ENCODE data around the gene SIM2. TPM values are rescaled to one million over a fixed set of nuclear protein-coding genes. Genes with fewer than 3 reads are reported as not detected.

Gene SIM2
- total RNA-seq, 1 donor from 2014 or later = 0.96 TPM

DNA sequence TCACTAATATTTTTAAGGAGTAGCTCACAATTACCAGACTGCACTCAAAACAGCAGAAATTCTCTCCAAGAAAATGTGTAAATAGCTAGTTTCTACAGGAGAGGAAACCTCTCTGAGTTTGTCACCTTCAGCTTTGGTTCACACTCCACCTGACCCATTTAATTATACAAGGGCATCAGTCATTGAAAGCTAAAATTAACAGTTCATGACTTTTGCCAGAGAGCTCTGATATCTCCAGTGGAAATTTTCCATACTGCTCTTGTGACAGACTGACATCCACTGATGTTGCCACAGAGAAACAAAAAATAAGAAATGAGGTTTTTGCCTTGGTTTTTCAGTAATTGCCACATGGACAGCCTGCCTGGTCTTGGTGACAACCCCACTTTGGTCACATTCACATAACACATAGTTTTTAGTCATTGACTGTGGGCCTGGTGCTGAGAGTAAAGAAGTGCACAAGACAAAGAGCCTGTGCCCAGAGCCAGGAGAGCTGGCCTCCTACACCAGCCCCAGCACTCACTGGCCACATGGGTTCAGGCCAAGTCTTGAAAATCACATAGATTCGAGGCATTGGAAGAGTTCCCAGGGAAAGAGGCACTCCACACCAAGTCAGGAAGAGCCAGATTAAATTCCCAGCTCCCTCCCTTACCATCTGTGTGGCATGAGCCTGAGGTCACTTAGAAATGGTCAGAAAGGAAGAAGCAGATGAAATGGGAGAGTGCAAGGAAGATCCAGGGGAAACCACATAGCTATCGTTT lies 13.8 kb upstream of the SIM2 start:
- DNase-seq (ENCODE audit: low spot score) = no peak

DNA sequence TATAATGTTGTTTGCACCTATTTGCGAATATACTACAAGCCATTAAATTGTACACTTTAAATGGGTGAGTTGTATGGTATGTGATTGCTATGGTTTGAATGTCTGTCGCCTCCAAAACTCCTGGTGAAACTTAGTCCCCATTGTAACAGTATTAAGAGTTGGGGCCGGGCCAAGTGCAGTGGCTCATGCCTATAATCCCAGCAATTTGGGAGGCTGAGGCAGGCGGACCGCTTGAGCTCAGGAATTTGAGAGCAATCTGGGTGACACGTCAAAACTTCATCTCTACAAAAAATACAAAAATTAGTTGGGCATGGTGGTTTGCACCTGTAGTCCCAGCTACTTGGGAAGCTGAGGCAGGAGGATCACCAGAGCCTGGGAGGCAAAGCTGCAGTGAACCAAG lies 12.0 kb upstream of the SIM2 start:
- no peak for DNase-seq (ENCODE audit: low spot score)

DNA sequence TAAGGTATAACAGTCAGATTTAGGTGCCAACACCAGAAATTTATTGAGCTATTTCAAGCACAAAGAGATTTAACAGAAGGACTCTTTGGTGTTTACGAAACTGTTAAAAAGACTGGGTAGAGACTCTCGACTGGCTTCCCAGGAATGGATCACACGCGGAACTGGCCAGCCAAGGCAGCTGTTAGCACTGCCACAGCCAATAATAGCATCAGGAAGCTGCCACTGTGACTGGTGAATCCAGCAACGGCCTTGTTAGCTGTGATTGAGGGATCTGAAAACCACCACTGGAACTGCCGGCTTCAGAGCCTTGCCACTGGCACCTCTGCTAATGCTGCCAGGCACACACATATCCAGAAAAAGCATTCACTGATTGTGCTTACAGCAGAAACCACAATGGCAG lies 10.6 kb upstream of the SIM2 start:
- DNase-seq (ENCODE audit: low spot score) = no peak

DNA sequence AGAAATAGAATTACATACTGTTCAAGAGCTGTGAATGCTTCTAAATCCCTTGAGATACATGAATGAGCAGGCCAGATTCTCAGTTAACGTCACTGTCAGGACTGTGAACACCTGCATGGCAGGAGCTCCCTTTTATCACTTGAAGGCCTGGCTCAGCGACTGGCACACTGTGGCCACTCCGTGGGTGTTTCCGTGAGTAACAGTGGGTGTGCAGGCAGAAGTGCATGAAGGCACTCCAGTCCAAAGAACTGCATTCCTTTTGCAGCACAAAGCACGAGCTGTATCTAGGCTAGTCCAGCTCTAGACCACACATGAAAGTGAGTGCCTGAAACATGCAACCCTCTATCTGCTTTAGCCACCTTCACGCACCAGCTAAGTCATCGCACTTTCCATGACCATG lies 9.6 kb upstream of the SIM2 start:
- no peak for DNase-seq (ENCODE audit: low spot score)

DNA sequence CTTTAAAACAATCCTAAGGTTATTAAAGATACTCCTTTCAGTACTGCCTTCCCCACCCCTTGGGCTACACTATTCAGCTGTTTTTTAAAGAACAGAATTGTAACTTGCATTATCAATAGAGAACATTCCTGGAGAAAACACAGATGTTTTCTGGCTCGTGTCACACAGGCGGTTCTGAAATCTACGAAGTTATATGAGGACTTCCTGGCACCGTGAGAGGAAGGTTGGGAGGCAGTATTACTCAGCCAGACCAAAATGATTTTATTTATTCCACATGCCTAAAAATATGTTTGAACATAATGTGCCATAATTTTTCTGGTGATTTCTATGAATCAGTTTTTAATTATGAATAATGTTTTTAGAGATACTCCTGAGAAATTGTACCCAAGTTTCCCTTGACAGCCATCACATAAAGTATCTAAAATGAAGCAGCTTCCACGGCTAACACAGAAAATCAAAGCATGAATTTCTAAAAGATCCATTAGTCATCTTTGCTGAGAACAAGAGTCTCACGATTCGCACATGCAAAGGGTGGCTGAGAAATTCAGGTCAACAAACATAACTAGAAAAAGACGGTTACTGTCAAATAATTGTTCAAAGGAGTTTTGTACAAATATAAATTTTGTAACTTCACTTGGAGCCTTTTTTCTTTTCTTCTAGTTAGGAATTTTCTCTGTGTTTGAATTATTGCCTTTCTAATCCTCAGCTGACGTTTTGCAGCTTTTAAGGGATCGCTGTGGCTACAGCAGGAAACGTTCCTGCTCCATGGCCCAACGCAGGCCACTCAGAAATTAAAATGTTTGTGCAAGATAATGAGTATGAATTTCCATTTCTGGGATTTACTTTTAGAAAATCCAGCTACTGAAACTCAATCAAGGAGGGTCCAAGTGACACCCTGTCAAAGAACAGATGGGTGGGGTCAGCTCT lies 8.0 kb upstream of the SIM2 start:
- no peak for DNase-seq (ENCODE audit: low spot score)

DNA sequence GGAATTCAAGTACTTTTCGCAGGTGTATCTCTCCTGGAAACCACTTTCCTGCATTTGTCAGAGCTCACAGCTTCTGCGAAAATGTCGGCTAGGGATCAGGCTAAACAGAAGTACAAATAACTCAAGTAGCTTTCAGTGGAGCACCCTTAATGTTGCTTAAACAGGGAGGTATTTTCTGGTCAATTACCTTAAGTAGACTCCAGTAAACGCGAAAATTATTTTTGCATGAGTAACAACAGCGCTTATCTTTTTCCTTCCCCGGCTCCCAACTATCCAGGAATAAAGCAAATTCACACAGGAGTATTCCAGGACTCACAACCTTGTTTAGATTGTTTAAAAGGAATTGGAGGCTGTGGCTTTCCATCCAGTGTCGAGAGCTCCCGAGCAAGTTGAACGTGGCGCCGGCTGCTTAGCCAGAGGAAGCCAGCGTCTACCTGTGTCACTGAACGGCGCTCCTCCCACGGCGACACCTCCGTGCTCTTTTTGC lies 7.3 kb upstream of the SIM2 start:
- no peak for DNase-seq (ENCODE audit: low spot score)

DNA sequence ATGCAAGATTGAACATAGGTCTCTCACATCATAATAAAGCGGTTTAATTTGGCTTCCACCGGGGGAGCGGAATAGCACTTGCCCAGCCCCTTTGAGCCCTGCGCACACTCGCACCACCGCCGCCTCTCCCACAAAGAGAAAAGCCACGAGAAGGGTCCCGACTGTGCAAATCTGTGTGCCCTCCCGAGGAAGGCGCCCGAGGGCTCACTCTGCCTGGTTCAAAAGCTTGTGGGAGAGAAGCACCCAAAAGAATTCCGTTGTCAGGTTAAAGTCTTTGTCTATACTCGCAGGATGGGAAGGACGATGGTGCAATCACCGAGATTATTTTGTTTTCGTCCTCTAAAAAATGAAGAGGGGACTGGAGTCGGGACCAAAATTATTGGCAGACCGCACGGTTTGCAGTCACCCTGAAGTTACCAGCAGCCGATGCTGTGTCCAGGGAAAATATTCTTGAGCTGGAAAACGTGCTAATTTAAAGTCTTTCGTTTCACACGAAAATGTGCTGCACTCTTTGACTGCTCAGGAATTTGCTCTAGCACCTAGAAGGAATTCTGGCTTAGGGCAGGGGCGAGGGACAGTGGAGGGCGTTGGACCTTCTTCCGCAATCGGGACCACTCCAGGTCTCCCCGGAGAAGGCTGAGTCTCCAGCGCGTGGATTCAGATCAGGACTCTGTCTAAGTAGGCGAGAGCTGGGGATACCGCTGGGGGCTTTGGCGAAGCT lies 6.6 kb upstream of the SIM2 start:
- no peak for DNase-seq (ENCODE audit: low spot score)

DNA sequence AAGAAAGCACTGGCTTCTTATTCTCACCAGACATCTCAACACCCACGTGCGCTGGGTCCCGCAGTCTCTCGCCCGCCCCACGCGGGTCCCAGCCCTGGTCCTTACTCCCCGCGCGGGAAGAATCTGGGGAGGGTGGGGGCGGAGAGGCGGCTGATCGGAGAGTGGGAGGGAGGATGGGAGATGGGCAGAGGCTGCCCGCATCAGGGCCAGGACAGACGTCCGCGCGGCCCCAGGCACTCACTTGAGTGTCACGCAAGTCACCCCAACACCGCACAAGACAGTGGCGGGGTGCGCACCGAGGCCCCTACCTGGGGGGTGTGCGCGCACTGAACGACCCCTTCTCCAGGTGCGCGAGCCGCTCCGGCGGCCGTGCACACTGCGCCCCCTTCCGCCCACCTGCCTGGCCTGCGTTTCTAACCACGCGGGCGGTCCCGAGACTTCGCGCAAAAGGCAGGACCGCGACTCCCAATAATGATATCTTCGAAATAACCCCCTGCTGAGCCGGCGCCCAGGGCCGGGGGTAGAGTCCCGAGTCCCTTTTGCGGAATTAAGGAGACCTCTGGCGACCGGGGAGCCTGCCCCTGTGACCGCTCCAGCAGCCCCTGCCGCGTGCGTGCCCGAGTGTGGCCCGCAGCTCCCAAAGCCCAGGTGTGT lies 6.0 kb upstream of the SIM2 start:
- DNase-seq (ENCODE audit: low spot score) = no peak

DNA sequence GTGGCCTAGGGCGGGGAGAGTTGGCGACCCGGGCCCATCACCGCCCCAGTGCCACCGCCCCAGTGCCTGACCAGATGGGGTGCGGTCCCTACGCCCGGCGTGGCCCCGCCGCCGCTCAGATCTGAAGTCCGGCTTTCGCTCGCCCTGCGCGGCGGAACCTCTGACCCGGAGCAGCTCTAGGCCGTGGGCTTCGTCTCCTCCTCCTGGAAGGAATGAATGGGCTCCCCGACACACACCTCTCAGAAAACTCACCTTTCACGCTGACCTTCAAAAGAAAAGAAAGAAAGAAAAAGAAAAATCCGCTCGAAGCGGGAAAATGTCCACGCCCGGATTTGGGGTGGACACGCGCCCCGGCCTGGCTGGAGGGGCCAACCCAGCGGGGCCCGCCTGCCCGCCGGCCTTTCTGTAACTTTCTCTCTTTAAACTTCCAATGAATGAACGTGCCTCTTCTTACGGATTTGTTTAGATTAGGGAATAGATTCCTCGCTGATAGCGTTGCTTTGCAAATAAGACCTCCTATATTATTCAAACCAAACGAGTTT lies 5.4 kb upstream of the SIM2 start:
- no peak for DNase-seq (ENCODE audit: low spot score)

DNA sequence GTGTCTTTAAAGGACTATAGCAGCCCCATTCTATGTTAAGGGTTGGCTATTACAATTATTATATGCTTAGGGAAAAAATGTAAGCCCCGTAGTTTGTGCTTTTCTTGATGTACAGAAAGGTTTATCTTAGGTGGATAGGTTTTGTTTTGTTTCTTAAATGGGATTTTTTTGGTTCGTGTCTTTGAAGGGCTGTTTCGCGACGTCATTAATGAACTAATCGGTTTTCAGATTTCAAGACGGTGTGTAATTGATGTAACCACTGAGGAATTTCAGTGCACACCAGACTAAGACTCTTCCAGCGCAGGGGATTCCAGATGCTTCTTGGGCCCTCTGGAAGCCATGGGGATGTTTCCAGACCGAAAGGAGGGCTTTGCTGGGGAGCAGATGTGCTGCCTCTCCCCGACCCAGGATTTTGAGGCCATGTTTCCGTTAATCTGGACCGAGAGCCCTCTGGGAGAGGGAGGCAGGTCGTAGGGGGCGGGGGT lies 4.8 kb upstream of the SIM2 start:
- DNase-seq (ENCODE audit: low spot score) = no peak

DNA sequence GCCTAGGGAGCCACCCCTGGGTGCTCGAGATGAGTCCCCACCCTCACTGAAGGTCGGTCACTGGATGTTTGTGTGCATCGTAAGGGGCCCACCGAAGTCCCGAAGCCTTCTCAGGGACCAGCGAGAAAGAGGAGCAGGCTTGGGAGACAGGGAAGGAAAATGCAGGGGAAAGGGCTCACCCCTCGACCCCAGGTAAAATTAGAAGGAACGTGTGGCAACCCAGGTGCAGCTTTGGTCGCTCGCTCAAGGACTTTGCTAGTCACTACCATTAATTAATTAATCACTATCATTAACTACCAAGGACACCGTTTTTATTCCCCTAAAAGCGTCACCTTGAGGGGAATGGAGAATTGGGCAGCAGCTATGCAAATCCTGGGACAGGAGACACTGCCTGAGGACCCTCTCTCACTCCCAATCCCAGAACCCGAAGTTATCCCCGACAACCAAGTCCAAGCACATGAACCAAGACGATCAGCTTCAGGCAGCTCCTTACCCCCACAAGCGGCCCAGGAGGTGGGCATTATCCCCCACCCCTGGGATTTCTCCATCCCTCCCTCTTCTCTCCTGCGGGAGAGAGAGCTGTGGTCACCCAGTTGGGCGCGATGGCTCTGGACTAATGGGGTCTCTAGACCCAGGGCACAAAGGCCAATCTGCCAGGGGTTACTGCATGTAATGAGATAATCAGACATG lies 4.2 kb upstream of the SIM2 start:
- no peak for DNase-seq (ENCODE audit: low spot score)

DNA sequence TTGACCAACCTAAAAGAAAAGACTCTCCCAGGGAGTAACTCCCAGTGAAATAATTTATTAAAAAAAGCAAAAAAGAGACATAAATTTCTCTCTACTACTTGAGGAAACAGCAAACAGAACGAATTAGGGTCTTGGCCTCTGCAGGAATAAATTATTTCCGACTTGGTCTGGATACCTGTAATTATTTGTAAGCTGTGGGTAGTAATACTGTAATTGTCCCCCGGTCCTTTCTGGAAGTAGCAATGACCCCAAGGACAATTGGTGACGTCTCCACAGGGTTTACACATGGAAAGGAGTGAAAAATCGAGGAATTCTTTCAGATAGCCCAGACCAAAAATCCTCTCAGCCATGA lies 3.7 kb upstream of the SIM2 start:
- DNase-seq (ENCODE audit: low spot score) = no peak

DNA sequence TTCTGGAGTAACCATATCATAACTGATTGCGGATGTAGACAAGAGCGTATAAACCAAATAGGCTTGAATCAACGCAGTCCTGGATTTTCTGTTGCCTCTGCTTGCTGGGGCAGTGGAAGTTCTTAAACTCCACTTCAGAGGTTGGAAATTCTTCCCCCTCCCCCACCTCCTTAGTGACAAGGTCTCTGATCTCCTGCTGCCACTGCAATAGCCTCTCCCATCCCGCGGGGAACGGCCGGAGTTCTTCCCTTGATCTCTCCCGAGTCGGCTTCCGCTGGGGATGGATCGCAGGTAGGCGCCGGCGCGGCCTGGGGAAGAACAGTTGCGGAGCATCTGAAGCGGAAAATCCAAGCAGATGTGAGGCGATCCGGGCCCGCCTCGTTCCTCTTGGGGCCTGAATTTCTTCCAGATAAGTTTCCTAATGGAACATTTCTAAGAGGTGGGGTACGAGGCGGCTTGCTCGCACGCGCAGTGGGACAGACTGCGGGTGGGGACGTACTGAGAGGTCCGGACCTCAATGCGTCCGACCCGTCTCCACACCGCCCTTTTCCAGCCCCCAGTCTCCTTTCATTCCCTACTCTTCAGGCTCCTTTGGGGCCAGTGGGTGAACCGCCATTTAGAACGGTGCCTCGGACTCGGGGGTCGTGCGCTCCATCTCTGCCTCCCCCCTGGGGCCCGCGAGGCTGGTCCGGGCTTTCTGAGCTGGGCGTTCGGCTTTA lies 3.1 kb upstream of the SIM2 start:
- DNase-seq (ENCODE audit: low spot score) = no peak

DNA sequence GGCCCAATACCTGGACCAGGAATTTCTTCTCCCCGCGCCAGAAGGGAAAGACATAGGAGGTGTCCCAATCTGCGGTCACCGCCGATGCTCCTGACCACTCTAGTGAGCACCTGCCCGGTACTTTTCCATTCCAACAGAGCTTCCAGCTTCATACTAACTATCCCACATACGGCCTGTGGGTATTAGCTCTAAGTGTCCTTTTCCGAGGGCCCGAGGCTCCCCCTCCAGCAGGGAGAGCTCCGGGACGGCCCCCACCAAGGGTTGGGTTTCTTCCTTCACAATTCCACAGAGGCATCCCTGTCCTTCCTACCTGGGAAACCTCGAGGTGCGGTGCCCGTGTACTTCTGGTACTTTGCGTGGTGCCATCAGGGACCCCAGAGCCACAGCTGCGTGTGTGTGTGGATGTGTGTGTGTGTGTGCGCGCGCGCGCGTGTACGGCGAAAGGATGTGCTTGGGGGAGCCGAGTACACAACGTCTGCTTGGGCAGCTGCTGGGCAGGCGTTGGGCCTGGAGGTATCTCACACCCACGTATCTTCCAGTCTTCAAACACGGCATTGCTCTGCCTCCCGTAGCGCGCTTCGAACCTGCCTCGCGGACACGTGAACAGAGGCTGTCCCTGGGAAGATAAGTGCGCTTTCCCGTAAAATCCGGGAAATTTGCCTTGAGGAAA lies 2.4 kb upstream of the SIM2 start:
- DNase-seq (ENCODE audit: low spot score) = no peak

DNA sequence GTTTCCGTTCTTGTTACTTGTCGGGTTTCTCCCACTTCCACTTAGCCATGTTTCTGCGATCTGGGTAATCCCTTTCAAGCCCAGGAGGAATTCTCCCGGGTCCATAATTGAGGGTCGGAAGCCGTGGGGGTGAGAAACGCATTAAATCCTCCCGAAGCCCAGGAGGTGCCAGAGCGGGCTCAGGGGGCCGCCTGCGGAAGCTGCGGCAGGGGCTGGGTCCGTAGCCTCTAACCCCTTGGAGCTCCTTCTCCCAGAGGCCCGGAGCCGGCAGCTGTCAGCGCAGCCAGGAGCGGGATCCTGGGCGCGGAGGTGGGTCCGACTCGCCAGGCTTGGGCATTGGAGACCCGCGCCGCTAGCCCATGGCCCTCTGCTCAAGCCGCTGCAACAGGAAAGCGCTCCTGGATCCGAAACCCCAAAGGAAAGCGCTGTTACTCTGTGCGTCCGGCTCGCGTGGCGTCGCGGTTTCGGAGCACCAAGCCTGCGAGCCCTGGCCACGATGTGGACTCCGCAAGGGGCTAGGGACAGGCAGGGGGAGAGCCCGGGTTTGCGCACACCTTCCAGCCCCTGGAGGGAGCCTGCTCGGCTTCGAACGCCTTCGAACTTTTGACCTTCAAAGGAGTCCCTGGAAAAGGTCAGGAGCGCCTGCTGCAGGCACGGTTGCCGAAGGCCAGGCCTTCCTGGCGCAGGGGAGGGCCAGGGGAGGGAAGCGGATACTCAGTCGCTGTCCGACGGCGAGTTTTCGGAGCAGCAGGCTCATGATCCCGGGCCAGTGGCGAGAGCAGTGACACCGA lies 1.7 kb upstream of the SIM2 start:
- DNase-seq (ENCODE audit: low spot score) = no peak

DNA sequence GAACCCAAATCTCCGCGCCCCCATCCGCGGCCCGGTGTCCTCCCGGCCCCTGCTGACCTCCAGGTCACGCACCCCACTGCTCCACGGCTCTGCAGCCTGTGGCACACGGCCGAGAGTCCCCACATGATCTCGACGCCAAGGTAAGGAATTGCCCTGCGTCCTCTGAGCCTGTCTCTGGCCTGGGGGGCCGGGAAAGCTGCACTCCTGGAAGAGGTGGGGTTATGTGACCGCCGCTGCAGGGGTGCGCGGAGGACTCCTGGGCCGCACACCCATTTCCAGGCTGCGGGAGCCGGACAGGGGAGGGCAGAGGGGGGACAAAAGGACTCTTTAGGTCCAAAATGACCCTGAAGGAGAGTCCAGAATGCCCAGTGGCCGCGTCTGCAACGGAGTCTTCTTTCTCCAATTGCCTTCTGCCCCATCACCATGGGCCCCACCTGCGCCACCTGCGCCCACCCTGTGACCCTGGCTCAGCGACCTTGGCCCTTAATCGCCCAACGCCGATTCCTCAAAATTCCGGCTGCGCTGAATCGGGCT lies 997 bp upstream of the SIM2 start:
- no peak for DNase-seq (ENCODE audit: low spot score)

DNA sequence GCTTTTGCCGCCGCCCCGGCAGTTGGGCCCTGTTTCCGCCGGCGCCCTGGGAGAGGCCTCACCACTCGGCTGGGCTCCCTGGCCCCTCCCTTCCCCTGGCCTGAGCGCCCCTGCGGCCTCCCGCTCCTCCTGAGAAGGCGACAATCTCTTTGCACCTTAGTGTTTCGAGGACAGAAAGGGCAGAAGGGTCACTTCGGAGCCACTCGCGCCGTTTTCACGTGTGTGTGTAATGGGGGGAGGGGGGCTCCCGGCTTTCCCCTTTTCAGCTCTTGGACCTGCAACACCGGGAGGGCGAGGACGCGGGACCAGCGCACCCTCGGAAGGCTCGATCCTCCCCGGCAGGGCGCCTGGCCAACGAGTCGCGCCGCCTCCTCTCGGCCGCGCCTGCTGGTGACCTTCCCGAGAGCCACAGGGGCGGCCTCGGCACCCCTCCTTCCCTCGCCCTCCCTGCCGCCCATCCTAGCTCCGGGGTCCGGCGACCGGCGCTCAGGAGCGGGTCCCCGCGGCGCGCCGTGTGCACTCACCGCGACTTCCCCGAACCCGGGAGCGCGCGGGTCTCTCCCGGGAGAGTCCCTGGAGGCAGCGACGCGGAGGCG lies 432 bp upstream of the SIM2 start:
- no peak for DNase-seq (ENCODE audit: low spot score)
